Endodermal cell (in vitro differentiated cells): ENCODE data around the gene ARSA. TPM values are rescaled to one million over a fixed set of nuclear protein-coding genes. Genes with fewer than 3 reads are reported as not detected.
"Not testable (repeated sequence)": the region's sequence is repeated elsewhere in the genome, so short reads cannot be mapped to it uniquely, and the experiment has no call there.

Source experiments
- DNase-seq: peaks from one replicate; pipeline ENCODE4 v3.0.0-alpha.2; 2017
- H3K27ac ChIP-seq: 2 replicates; pipeline ENCODE4 v1.5.1; 2013; ENCODE audit warnings: mild to moderate bottlenecking, low read depth, low read length, moderate library complexity
- H3K27me3 ChIP-seq: 2 replicates; pipeline ENCODE4 v1.6.1; 2013; ENCODE audit warnings: mild to moderate bottlenecking, low read length, moderate library complexity; ENCODE audit not compliant: insufficient read depth, control insufficient read depth, poor library complexity, severe bottlenecking
- H3K36me3 ChIP-seq: 2 replicates; pipeline ENCODE4 v1.7.0; 2013; ENCODE audit warnings: mild to moderate bottlenecking, low read length, moderate library complexity; ENCODE audit not compliant: control insufficient read depth, insufficient read depth
- H3K4me1 ChIP-seq: one replicate; pipeline ENCODE4 v1.7.0; 2013; ENCODE audit warnings: low read length; ENCODE audit not compliant: control insufficient read depth, insufficient read depth
- H3K4me3 ChIP-seq: 2 replicates; pipeline ENCODE4 v1.5.1; 2013; ENCODE audit warnings: mild to moderate bottlenecking, low read length, moderate library complexity
- H3K9ac ChIP-seq: 2 replicates; pipeline ENCODE4 v1.6.1; 2013; ENCODE audit warnings: mild to moderate bottlenecking, low read length, moderate library complexity; ENCODE audit not compliant: poor library complexity, severe bottlenecking; ENCODE audit errors: extremely low read depth
- H3K9me3 ChIP-seq: 2 replicates; pipeline ENCODE4 v1.6.1; 2013; ENCODE audit warnings: mild to moderate bottlenecking, low read length, moderate library complexity; ENCODE audit not compliant: control insufficient read depth
- H3K27ac Mint-ChIP-seq: 2 replicates; pipeline ENCODE4 v1.8.0; 2020; ENCODE audit warnings: mixed read lengths
- H3K27me3 Mint-ChIP-seq: 2 replicates; pipeline ENCODE4 v1.8.0; 2021; ENCODE audit warnings: mild to moderate bottlenecking, mixed read lengths; ENCODE audit not compliant: insufficient read depth
- H3K36me3 Mint-ChIP-seq: 2 replicates; pipeline ENCODE4 v1.8.0; 2020; ENCODE audit warnings: low read depth, mixed read lengths
- H3K4me1 Mint-ChIP-seq: 2 replicates; pipeline ENCODE4 v1.8.0; 2020; ENCODE audit warnings: mixed read lengths
- H3K4me3 Mint-ChIP-seq: 2 replicates; pipeline ENCODE4 v1.8.0; 2020; ENCODE audit warnings: mild to moderate bottlenecking, moderate library complexity, mixed read lengths
- H3K9me3 Mint-ChIP-seq: 2 replicates; pipeline ENCODE4 v1.8.0; 2020; ENCODE audit warnings: mild to moderate bottlenecking, mixed read lengths
- WGBS, 2 experiments: methylation state at CpG; one replicate each; pipeline versions ENCODE4 v1.1.5 to v1.1.7; 2013; ENCODE audit warnings: missing lambda C conversion rate in 2 of 2, mixed read lengths in 1 of 2; ENCODE audit not compliant: insufficient coverage in 1 of 2, insufficient read length in 1 of 2; 5-methylcytosine and 5-hydroxymethylcytosine counted together
- total RNA-seq, 2 donors: library from RNA; stranded (reverse); fragmentation: NEBNext Ultra II Directional in 1 of 2; extraction: Animal tissue kit (Norgen Biotek cat#: 25700) in 1 of 2; gene quantifications; 2 replicates in 1 of 2; 3 replicates in 1 of 2; pipeline ENCODE4 v1.2.1, GENCODE V29; 2021
- TF ChIP-seq, protein P1 (sequence below): fragments of 200-600 bp; sonication (generic); conservative IDR thresholded peaks from 2 replicates; pipeline ENCODE4 v1.5.0; 2021; ENCODE audit warnings: antibody characterized with exemption, mild to moderate bottlenecking

Gene ARSA
- total RNA-seq, 2 donors from 2014 or later: 28.6 to 30.6 TPM

DNA sequence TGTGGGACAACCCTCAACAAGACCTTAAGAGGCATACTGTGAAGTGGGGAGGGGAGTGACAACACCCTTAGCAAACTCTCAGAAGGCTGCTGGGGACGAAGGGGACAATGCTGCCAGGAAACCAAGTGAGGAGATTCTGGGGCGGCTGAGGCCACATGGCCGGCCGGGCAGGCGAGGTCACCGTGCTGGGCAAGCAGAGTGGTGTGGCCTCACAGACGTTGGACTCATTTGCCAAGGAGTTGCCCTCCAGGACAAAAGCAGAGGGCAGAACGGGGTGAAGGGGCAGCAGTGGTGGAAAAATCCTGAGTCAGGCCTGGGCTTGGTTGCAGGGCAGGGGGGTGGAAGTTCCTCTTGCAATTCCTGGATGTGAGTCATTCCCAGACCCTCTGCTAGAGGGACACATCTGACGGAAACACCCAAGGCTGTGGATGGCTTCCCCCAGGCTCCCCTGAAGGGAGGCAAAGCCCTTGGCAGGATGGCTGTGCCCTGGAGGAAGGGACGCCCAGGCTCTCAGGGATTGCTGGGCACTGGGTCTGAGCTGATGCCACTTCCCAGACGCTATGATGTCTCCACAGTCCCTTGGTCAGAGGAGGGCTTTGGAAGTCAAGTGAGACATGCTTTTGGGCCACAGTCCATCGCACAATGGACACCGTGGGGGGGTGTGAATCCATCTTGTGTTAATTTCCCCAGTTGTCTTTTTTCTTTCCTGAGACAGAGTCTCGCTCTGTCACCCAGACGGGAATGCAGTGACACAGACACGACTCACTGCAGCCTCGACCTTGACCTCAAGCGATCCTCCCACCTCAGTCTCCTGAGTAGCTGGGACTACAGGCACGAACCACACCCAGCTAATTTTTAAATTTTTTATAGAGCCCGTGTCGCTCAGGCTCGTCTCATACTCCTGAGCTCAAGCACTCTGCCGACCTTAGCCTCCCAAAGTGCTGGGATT, 28.4 kb upstream of the ARSA start:
- TF ChIP-seq, protein P1, sequence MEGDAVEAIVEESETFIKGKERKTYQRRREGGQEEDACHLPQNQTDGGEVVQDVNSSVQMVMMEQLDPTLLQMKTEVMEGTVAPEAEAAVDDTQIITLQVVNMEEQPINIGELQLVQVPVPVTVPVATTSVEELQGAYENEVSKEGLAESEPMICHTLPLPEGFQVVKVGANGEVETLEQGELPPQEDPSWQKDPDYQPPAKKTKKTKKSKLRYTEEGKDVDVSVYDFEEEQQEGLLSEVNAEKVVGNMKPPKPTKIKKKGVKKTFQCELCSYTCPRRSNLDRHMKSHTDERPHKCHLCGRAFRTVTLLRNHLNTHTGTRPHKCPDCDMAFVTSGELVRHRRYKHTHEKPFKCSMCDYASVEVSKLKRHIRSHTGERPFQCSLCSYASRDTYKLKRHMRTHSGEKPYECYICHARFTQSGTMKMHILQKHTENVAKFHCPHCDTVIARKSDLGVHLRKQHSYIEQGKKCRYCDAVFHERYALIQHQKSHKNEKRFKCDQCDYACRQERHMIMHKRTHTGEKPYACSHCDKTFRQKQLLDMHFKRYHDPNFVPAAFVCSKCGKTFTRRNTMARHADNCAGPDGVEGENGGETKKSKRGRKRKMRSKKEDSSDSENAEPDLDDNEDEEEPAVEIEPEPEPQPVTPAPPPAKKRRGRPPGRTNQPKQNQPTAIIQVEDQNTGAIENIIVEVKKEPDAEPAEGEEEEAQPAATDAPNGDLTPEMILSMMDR: no peak
- H3K27me3 ChIP-seq: no peaks in the 10 kb centered on the region
- H3K27ac Mint-ChIP-seq: no peak overlapping the region
- no peaks in the 10 kb centered on the region for H3K4me1 Mint-ChIP-seq
- H3K9me3 Mint-ChIP-seq: peaks cover 37% of the 10 kb centered on the region
- H3K27ac ChIP-seq: no peak overlapping the region
- no peak overlapping the region for H3K9ac ChIP-seq
- no peak for DNase-seq
- H3K4me1 ChIP-seq: no peaks in the 10 kb centered on the region
- H3K4me3 Mint-ChIP-seq: no peak overlapping the region
- H3K27me3 Mint-ChIP-seq: peaks cover 70% of the 10 kb centered on the region
- no peaks in the 10 kb centered on the region for H3K36me3 Mint-ChIP-seq
- H3K4me3 ChIP-seq: no peak overlapping the region
- no peaks in the 10 kb centered on the region for H3K9me3 ChIP-seq
- 74 to 83% methylated on average over 20 to 23 of the region's 23 CpGs for WGBS, 2 experiments
- no peaks in the 10 kb centered on the region for H3K36me3 ChIP-seq

DNA sequence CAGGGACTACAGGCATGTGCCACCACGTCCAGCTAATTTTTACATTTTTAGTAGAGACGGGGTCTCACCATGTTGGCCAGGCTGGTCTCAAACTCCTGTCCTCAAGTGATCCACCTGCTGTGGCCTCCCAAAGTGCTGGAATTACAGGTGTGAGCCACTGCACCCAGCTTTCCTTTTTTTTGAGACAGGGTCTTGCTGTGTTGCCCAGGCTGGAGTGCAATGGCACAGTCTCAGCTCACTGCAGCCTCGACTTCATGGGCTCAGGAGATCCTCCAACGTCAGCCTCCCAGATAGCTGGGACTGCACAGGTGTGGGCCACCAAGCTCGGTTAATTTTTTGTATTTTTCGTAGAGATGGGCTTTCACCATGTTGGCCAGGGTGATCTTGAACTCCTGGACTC, 26.7 kb upstream of the ARSA start:
- not testable (repeated sequence) for H3K9ac ChIP-seq, DNase-seq, H3K27ac Mint-ChIP-seq, H3K27me3 ChIP-seq, H3K4me3 ChIP-seq, H3K4me3 Mint-ChIP-seq, H3K27ac ChIP-seq, H3K4me1 Mint-ChIP-seq, H3K4me1 ChIP-seq, H3K36me3 ChIP-seq, H3K36me3 Mint-ChIP-seq
- peaks cover 45% of the 10 kb centered on the region for H3K9me3 Mint-ChIP-seq
- peaks cover 10% of the 10 kb centered on the region for H3K9me3 ChIP-seq
- 90 to 92% methylated on average over 6 of the region's 6 CpGs for WGBS, 2 experiments
- H3K27me3 Mint-ChIP-seq: peaks cover 61% of the 10 kb centered on the region

DNA sequence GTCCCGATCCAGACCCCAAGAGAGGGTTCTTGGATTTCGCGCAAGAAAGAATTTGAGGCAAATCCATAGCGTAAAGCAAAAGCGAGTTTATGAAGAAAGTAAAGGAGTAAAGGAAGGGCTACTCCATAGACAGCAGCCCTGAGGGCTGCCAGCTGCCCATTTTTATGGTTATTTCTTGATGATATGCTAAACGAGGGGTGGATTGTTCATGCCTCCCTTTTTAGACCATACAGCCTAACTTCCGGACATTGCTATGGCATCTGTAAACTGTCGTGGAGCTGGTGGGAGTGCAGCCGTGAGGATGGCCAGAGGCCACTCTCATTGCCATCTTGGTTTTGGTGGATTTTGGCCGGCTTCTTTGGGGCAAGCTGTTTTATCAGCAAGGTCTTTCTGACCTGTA, 25.3 kb upstream of the ARSA start:
- H3K36me3 ChIP-seq: no peaks in the 10 kb centered on the region
- Mint-ChIP-seq H3K36me3 (no peaks in the 10 kb centered on the region), H3K27ac (no peak overlapping the region), H3K4me3 (no peak overlapping the region), H3K9me3 (peaks cover 52% of the 10 kb centered on the region), H3K4me1 (no peaks in the 10 kb centered on the region), H3K27me3 (peaks cover 54% of the 10 kb centered on the region)
- TF ChIP-seq, protein P1: no peak
- H3K27ac ChIP-seq: no peak overlapping the region
- no peaks in the 10 kb centered on the region for H3K27me3 ChIP-seq
- H3K4me1 ChIP-seq: no peaks in the 10 kb centered on the region
- no peak for DNase-seq
- 89 to 95% methylated on average over 9 to 10 of the region's 10 CpGs for WGBS, 2 experiments
- no peak overlapping the region for H3K9ac ChIP-seq
- H3K9me3 ChIP-seq: peaks cover 16% of the 10 kb centered on the region
- no peak overlapping the region for H3K4me3 ChIP-seq

DNA sequence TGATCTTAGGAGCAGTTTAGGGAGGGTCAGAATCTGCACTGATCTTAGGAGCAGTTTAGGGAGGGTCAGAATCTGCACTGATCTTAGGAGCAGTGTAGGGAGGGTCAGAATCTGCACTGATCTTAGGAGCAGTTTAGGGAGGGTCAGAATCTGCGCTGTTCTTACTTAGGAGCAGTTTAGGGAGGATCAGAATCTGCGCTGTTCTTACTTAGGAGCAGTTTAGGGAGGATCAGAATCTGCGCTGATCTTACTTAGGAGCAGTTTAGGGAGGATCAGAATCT, 15.8 kb upstream of the ARSA start:
- 81 to 86% methylated on average over 3 of the region's 3 CpGs for WGBS, 2 experiments
- H3K4me3 Mint-ChIP-seq: not testable (repeated sequence)

DNA sequence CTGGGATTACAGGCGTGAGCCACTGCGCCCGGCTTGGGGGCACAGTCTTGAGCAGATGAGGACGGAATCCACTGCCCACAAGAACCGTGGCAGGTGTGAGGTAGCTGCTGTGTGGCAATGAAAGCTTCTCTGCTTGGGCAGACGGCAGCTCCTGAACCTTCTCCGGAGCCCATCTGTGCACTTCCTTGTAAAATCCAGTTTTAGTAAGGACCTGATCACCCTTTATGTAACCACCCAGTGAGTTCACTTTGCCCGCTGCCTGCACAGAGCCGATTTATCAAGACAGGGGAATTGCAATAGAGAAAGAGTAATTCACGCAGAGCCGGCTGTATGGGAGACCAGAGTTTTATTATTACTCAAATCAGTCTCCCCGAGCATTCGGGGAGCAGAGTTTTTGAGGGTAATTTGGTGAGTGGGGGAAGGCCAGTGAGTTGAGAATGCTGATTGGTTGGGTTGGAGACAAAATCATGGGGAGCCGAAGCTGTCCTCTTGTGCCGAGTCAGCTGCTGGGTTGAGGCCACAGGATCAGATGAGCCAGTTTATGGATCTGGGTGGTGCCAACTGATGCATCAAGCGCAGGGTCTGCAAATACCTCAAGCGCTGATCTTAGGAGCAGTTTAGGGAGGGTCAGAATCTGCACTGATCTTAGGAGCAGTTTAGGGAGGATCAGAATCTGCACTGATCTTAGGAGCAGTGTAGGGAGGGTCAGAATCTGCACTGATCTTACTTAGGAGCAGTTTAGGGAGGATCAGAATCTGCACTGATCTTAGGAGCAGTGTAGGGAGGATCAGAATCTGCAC, 15.3 kb upstream of the ARSA start:
- H3K4me3 ChIP-seq, H3K4me3 Mint-ChIP-seq, DNase-seq, H3K27ac ChIP-seq, H3K27ac Mint-ChIP-seq, H3K4me1 Mint-ChIP-seq, H3K4me1 ChIP-seq, H3K36me3 ChIP-seq, H3K9ac ChIP-seq, H3K36me3 Mint-ChIP-seq: not testable (repeated sequence)
- Histone ChIP-seq H3K9me3 (peaks cover 15% of the 10 kb centered on the region), H3K27me3 (peaks cover 30% of the 10 kb centered on the region)
- 90 to 94% methylated on average over 14 to 17 of the region's 17 CpGs for WGBS, 2 experiments
- peaks cover 21% of the 10 kb centered on the region for H3K9me3 Mint-ChIP-seq
- peaks cover 16% of the 10 kb centered on the region for H3K27me3 Mint-ChIP-seq

More for the DNA sequence above, 15.8 kb upstream of the ARSA start:
- H3K36me3 ChIP-seq, H3K4me1 ChIP-seq, H3K27ac Mint-ChIP-seq, H3K4me1 Mint-ChIP-seq, H3K36me3 Mint-ChIP-seq, H3K4me3 ChIP-seq, H3K9ac ChIP-seq, H3K27ac ChIP-seq, DNase-seq: not testable (repeated sequence)
- peaks cover 25% of the 10 kb centered on the region for H3K9me3 Mint-ChIP-seq
- peaks cover 30% of the 10 kb centered on the region for H3K27me3 ChIP-seq
- H3K27me3 Mint-ChIP-seq: peaks cover 16% of the 10 kb centered on the region
- H3K9me3 ChIP-seq: peaks cover 15% of the 10 kb centered on the region
